Left renal cortex interstitium (tissue), 4 donors: ENCODE results near the gene IL18RAP. TPM values are rescaled to one million over a fixed set of nuclear protein-coding genes. Genes with fewer than 3 reads are reported as not detected.

Experiments
- DNase-seq, 4 donors: peaks; one replicate each; pipeline ENCODE4 v3.0.0-alpha.2; 2013; ENCODE audit warnings: low read depth in 4 of 4, low spot score in 2 of 4, missing footprints in 1 of 4
- polyA plus RNA-seq, 4 donors: library from polyadenylated mRNA; unstranded; fragments of 120-200 nt; gene quantifications; one replicate each; pipeline ENCODE4 v1.2.1, GENCODE V29; 2013; ENCODE audit not compliant: insufficient read length in 4 of 4

IL18RAP gene
- polyA plus RNA-seq, 4 donors: 0.11 to 0.47 (median 0.26) TPM

- no peak for DNase-seq
Observed at GRCh38 chr2:102421890-102422759, 835 bp upstream of the IL18RAP start.

GRCh38 chr2:102423368-102423767 lies 408 bp downstream of the IL18RAP start:
- DNase-seq: no peak

GRCh38 chr2:102424754-102425153 lies 1.8 kb downstream of the IL18RAP start:
- DNase-seq: no peak

DNA sequence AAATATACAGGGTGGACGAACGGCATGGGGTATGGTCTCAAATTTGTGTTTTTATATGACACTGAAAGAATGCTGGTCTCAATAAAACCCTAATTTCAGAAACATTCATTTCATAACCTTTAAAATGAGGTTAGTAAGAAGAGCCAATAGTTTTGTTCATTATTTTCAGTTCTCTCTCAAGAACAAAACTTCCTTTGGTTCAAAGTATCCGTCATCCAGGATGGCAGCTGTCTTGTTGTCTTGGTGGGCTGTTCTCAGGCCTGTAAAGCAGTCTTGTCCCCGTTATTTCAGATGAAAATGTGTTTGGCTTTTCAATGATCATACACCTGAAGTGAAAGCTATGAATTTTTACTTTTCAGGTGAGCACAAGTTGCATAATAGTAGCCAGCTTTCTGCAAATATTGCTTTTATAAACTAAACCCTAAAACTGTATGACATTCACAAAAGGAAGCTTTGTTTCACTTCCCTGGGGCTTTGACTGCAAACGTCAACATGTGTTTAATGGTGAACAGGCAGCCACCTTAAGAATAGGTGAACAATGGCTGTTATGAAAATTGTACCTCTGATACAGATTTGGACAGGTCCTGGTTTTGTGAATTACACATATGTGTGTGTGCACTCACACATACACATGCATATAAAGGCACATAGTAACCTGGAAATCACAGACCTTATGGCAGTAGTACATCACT lies 2.6 kb downstream of the IL18RAP start:
- DNase-seq: no peak

DNA sequence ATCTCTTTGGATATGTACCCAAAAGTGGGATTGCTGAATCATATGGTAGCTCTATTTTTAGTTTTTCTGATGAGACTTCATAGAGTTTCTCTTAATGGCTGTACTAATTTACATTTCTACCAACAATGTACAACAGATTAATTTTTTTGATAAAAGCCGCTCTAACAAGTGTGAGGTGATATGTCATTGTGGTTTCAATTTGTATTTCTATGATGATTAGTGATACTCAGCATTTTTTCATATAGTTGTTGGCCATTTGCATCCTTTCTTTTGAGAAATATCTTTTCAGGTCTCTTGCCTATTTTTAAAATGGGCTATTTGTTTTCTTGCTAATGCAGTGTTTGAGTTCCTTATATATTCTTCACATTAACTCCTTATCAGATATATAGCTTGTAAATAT lies 4.3 kb downstream of the IL18RAP start:
- no peak for DNase-seq

DNA sequence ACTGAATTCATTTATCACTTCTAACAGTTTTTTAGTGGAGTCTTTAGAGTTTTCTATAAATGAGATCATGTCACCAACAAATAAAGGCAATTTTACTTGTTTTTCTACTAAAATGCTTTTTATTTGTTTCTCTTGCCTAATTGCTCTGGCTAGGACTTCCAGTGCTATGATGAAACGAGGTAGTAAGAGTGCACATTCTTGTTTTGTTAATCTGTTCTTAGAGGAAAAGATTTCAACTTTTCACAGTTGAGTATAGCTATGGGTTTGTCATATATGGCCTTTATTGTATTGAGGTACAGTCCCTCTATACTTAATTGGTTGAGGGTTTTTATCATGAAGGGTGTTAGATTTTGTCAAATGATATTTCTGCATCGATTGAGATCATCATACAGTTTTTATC lies 5.6 kb downstream of the IL18RAP start:
- no peak for DNase-seq

DNA sequence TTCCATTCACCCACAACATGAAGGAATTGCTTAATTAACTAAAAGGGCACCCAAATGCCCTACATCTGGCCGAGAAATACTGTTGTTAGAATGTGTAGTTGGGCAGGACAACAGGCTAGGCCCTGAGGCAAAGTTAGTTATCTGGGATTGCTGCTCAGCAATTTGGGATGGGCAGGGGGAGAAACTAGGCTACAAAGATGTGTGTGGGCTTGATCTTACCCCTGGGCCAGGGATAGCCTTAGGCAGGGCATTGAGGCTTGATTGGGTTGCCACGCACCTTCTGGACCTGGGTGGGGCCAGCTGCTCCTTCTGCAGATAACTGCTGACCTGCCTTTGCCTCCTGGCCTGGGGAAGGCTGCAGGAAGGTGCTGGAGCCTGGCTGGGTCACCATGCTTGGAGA lies 9.4 kb downstream of the IL18RAP start:
- DNase-seq: no peak

DNA sequence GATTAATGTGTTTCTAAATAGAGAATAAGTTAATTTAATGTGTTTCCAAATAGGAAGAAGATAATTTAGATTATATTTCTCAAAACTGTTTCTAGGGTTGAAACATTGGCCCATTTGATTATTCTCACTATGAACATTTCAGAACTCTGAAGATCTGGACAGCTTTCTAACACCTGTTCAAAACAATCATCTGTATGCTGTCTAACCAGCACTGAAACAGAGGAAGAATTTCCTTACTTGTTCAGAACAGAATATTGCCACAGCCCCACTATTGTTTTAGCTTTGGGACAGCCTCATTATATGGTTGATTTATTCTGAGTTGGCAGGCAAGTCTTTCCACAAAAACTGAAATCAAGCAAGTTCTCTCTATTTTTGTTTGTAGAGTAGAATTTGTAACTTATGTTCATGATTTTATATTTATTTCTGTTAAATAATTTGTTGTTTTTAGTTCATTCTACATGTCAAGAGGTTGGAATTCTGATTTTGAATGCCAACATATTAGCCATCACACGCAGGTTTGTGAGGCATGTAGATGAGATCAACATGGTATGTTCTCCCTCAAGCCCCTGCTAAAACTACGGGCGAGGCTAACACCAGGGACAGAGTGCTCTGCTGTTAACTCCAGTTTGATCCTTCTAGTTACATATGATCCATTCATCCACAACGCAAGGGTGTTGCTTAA lies 11.2 kb downstream of the IL18RAP start:
- DNase-seq: no peak

GRCh38 chr2:102434655-102435381 lies 11.9 kb downstream of the IL18RAP start:
- no peak for DNase-seq

DNA sequence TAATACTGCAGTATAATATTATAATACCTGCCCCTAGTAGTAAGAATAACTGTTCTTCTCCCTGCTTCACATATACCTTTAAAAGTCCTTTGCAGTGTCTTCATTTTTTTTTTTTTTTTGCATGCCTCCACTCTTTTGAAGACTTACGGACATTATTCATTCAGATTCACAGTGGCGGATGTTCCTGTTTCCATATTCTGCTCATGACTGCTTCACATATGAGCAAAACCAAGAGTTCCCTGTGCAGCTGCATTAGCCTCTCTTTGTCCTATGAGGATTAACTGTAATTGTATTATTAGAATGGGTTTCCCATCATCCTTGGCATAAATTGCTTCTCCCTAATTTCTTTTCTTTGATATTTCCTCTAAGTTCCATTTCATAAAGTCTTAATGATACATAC lies 12.8 kb downstream of the IL18RAP start:
- no peak for DNase-seq

GRCh38 chr2:102436323-102436722 lies 13.4 kb downstream of the IL18RAP start:
- DNase-seq: no peak

DNA sequence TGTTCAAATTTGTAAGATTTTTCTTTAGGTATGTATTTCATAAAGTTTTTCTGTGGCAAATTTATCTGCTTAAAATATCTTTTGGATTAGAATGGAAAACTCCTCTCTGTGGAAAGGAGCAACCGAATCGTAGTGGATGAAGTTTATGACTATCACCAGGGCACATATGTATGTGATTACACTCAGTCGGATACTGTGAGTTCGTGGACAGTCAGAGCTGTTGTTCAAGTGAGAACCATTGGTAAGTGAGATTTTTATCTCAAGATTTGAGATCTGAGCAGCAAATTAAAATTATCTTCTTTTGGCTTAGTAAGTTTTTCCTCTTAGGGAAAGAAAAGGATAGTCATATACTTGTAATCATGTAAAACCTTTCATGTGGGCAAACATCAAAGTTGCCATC lies 14.2 kb downstream of the IL18RAP start:
- no peak for DNase-seq

- DNase-seq: no peak
Observed at GRCh38 chr2:102438111-102438510, 15.2 kb downstream of the IL18RAP start.

DNA sequence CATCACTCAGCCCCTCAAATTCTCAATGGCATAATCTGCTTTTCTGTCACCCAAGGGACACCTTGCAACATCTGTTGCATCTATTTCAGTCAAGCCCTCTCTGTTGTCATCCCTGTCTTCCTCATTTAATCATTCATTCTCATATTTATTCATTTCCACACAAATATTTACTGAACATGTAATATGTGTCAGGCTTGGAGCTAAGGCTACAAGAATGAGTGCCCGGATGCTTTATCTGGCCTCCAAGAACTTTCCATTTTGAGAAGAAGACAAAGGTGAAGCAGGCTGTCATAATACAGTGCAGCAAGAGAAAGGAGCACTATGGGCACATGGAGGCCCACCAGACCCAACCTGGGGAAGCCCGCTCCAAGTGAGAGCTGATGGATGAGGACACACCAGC lies 15.6 kb downstream of the IL18RAP start:
- DNase-seq: no peak

DNA sequence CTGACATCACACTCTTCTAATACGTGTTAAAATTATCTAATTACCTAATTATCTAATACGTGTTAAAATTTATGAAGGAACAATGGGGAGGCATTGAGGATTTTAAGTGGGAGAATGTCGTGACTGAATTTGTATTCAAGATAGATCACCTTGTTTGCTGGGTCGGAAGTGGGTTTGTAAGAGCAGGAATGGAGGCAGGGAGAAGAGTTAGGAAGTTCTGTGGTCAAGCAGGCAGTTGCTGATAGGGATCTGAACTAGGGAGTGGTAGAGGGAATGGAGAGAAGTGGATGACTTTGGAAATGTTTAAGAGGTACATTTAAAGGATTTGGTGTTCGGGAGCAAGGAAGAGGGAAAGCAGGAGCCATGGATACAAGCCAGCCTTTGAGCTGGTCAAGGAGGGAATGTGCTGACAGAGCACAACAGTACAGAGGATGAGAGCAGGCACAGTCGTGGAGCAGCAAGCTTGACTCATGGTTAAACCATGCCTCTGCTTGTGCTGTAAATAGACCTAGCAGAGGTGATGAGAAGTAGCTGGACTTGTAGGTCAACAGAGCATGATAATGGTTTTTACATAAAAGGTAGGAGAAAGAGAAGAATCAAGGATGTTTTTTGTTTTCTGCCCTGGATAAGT lies 16.2 kb downstream of the IL18RAP start:
- no peak for DNase-seq

GRCh38 chr2:102442967-102443828 lies 20.2 kb downstream of the IL18RAP start:
- peak in 3 of 4 donors; percentile 6 to 21 (median 7) for DNase-seq

- no peak for DNase-seq
Observed at GRCh38 chr2:102444233-102444632, 21.3 kb downstream of the IL18RAP start.

- DNase-seq: no peak
Observed at GRCh38 chr2:102446936-102447335, 24.0 kb downstream of the IL18RAP start.

- DNase-seq: no peak
Observed at GRCh38 chr2:102449370-102449974, 26.5 kb downstream of the IL18RAP start.
